ENCODE data around the gene ZNF853.
A peak's percentile ranks its signal among the peaks of the same experiment; 100 is the strongest.
"Not testable (repeated sequence)": the region's sequence is repeated elsewhere in the genome, so short reads cannot be mapped to it uniquely, and the experiment has no call there.

ZNF853 gene

DNA sequence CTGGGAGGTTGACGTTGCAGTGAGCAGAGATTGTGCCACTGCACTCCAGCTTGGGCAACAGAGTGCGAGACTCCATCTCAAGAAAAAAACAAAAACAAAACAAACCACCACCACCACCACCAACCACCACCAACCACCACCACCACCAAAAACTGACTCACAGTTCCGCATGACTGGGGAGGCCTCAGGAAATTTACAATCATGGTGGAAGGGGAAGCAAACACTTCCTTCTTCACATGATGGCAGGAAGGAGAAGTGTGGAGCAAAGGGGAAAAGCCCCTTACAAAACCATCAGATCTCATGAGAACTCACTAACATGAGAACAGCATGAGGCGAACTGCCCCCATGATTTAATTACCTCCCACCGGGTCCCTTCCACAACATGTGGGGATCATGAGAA is 19.6 kb downstream of the ZNF853 start:
- not testable (repeated sequence) for DNase-seq

DNA sequence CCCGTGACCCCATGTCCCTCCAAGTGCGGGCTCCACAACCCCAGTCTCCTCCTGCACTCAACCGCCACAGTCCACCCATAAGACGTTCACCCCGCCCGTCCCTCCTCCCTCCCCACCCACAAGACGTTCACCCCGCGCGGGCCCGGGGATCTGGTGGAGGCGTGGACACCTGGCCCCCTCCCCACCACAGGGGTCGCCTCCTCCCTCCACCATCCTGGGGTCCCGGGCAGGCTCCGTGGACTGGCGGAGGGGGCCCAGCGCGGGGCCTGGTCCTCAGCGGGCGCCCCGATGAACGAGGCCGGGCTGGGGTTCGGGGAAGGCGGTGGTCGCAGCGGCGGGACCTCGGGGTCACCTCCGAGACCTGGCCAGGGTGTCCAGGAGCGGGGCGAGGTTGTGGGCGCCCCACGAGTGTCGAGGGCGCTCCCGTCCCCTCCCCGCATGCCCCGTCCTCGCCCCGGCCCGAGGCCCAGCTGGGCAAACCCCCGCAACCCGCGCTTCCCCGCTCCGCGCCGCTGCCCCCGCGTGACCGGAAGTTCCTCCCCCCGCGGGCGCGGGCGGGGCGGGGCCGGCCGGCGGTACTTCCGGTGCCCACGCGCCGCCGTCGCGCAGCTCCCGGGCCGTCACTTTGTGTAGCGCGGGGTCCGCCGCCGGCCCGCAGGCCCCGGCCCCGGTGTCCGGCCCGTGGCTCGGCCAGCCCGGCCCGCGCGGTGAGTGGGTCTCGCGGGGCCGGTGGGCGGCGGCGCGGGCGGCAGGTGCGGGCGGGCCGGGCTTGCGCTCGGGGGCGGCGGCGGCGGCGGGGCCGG is 21.5 kb downstream of the ZNF853 start, which contains the start of gene ZNF316:
ZNF316 (plus strand) TSS at position 578 of the 803 bp plus-strand sequence. CDS start 5,092 bp downstream, outside the sequence.
- DNase-seq = peak in 41 of 56 donors; percentile 8 to 76 (median 38)

DNA sequence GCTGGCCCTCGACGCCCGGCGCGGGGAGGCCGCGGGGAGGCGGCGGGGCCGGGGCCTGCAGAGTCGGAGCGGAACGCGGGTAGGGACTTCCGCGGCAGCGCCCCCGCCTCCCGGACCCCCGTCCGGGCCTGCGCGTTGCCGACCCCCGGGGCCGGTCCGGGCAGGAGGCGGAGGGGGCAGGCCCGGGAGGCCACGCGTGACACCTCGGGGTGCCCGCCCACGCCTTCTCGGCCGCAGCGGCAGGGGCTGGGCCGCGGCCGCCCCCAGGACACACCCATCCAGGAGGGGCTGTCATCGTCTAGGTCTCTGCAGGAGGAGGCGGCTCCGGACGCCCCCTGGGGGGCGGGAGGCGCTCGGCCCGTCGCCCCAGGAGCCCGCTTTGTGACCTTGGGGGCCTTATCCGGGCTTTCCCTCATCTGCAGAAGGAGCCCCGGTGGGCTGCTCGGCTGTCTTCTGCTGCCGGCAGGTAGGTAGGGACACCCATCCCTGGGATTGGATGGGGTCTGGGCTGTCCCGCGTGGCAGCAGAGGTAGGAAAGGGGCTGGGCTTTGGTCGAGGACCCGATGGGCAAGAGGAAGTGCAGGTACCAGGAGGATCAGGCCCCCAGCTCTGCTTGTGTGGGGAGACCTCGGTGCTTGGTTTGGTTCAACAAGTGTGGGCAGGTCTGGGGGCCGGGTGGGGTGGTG is 22.3 kb downstream of the ZNF853 start:
- peak in 3 of 56 donors; percentile 3 to 63 (median 13) for DNase-seq

DNA sequence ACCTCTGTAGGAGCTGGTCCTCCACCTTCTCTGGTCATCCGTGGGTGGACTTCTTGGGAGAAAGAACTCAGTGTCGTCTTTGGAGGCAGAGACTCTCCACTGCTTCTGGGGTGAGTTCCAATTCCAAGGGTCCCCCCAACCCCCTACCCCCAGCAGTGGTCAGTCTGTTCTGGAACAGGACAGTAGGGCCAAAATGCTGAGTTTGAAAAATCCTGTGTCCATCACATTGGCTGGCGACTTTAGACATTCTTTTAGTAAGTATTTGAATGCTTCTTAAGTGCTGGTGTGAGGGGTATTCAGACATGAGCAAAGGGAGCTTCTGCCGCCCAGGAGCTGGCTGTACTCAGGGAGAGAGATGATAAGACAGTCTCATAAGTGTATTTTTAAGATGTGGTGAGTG is 23.6 kb downstream of the ZNF853 start:
- DNase-seq = no peak

DNA sequence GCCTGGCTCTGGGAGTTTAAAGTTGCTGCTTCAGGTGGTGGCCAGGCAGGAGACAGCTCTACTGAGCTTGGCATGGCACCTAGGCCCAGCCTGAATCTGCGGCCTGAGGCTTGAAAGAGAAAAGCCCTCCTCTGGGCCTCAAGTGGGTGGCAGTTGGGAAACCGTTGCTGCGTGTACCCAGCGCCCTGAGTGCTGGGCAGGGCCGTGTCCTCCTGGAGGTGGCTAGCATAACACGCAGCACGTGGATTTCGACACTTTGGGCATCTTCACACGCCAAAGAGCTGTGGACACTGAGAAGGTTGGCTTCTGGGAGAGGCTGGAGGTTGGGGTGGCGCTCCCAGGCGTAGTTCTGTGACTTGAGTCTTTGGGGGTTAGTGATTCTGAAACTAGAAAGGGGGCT is 24.2 kb downstream of the ZNF853 start:
- DNase-seq = no peak

DNA sequence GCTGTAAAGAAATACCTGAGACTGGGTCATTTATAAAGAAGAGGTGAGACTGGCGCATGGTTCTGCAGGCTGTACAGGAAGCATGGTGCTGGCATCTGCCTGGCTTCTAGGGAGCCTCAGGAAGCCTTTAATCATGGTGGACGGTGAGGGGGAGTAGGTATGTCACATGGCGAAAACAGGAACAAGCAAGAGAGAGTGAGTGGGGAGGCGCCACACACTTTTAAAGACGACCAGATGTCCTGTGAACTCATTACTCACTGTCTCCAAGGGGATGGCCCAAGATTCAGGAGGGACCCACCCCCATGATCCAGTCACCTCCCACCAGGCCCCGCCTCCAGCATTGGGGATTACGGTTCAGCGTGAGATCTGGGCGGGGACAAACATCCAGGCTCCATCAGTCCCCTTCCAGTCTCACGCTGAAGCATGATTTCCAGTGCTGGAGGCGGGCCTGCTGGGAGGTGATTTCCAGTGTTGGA is 24.9 kb downstream of the ZNF853 start:
- peak in 3 of 56 donors; percentile 10 to 28 (median 18) for DNase-seq

DNA sequence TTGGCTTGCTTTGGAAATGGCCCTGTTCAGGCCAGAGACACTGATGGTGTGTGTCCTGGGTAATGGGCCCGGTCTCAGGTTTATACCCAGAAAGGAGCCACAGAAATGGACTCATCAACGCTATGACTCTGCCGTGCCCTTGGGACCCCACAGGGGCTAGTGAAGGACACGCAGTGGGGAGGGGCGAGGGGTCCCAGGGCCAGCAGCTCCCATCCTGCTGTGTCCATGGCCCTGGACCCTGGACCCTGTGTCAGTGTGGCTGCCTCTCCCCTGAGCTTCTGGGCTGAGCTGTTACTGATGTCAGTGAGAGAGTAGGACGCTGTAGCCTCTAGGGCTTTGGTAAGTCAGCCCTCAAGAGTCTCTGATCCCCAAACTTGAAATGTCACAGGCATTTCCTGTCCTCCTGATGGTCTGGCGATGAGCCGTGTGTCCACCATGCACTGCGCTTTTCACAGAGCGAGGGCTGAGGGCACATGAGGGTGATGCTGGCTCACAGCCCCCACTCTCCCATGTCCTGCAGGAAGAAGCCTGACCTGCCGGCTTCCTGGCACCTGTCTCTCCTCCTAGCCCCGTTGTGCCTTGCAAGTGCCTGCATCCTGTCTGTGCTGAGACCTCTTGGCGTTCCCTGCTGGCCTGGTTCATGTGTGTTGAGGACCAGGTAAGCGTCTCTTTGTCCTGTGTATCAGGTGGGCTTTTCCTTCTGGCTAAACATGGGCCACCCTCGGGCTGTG is 26.1 kb downstream of the ZNF853 start:
- DNase-seq = no peak

DNA sequence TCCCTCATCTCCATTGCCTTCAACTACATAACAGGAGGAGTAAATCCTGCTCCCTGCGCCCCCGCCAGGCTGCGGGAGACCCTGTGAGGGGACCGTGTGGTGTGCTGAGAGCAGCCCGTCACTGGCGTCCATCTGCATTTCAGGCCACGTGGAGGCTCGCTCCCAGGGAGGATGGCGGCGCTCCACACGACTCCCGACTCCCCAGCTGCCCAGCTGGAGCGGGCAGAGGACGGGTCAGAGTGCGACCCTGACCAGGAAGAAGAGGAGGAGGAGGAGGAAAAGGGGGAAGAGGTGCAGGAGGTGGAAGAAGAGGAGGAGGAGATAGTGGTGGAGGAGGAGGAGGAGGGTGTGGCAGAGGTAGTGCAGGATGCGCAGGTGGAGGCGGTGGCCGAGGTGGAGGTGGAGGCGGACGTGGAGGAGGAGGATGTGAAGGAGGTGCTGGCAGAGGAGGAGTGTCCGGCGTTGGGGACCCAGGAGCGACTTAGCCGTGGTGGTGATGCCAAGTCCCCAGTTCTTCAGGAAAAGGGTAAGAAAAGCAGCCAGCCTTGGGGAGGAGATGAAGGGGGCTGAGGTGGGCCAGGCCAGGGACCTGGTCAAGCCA is 26.9 kb downstream of the ZNF853 start:
- DNase-seq = no peak

DNA sequence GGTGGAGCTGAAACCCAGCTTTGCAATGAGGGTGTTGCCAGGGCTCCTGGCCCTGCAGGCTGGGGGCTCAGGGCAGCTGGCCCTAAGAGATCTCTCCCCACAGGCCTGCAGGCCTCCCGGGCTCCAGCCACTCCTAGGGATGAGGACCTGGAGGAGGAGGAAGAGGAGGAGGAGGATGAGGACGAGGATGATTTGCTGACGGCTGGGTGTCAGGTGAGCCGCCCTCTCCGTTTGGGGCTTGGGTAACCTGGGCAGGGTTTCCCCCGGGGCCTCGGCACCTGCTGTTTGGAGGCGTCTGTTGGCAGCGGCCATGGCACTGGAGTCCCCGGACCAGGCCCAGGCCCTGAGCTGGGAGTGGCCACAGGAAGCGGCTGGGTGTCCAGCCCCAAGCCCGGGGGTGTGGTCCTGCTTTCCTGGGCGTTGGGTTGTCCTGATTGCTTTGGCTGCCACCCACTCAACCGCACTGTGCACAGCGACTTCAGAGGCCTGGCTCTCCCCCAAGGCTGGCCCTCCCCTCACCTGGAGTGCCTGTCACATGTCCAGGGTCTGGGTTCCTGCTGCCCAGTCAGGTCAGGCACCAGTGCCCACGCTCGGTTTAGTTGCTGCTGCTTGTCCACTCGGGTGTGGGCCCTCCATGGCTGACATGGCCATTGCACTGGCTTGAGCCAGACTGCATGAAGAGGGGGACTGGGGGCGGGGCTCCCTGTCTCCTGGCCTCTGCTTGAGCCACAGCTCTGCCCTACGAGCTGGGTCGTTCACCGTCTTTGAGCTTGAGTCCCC is 27.6 kb downstream of the ZNF853 start:
- DNase-seq = no peak

DNA sequence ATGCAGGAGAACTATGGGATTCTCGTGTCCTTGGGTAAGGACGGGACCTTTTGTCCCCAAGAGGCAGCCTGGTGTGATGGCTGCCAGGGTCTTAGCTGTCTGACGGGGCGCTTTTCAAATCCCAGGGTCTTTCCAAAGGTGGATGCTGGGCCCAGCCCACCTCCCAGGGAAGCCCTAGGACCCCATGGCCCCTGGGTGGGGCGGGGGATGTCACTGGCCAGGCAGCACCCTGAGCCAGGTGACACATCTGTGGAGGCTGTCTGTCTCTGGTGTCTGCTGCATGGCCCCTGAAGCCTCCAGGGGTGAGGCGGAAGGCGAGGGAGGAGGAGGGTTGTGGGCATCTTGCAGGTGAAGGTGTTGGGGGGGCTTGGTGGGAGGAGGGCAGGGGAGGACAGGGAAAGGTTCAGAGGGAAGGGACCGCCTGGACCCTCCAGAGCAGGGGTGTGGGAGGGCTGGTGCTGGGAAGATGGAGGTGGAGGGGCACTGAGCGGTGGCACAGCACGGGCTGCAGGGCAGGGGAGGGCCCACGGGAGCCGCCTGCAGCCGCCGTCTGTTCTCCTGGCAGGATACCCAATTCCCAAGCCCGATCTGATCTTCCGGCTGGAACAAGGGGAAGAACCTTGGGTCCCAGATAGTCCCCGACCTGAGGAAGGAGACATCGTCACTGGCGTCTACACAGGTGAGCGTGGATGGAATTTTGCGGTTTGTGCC is 28.7 kb downstream of the ZNF853 start:
- no peak for DNase-seq

DNA sequence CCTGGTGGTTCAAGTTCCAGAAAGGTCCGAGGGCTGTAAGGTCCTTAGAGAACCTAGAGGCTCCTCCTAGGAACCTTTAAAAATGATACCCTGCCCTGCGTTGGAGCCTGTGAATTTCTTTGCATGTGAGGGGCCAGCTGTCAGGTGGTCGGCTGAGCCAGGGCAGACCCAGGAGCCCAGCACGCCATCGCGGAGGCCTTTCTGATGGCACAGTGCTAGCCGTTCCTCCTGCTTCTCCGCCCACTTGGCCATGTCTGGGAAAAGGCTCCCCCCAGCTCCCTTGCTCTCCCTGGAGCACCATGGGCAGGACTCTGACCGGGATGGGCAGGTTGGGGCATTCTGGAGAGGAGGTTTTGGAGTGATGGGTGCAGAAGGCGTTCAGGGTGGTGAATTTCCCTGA is 29.3 kb downstream of the ZNF853 start:
- DNase-seq = no peak

DNA sequence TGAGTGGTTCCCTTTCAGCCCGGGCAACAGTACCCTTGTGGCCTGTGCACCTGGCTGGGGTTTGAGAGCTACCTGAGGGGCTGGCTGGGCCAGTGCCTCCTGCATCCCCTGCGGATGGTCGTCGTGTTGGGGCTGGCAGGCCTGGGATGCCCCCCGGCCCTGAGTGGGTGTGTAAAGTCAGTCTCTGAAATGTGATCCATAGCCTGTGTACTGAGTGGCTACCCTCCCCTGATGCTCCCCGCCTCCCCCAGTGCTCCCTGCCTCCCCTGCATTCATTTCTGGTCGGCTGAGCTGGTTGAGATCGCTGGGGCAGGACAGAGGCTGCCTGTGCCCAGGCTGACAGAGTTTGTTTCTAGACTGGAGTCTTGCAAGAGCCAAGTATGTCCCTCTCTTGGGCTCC is 31.1 kb downstream of the ZNF853 start:
- no peak for DNase-seq

DNA sequence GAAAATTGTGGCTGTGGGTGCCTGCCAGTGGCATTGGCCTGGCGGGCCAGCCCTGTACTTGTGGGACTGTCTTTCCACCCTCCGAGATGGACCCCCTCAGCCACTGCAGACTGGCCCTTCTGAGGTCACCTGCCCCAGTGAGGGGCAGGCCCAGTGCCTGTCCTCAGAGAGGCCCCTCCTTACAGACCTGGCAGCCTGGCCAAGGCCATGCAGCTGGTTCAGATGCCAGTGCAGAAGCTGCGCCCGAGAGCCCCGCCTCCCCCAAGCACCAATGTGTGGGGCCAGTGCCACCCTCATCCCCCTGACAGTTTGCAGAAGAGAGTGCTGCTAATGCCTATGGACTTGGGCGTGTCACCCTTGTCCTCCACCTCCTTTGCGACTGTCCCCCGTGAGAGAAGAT is 31.7 kb downstream of the ZNF853 start:
- DNase-seq = no peak

DNA sequence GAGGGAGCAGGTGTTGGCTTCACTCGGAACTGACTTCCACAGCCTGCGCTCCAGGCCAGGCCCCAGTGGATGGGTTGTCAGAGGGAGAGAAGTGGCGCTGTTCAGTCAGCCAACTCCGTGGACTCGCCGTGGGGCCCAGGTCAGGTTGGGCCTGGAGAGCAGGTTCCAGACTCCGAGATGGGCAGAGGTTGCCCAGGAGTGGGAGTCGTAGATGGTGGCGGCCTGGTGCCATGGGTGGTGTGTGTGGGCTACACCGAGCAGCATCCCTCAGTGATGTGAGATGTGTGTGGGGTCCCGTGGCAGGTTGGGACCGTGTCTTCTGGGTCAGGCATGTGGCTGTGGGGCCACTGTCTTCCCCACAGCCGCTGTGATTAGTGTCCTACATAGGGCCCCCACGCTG is 32.1 kb downstream of the ZNF853 start:
- DNase-seq = no peak

DNA sequence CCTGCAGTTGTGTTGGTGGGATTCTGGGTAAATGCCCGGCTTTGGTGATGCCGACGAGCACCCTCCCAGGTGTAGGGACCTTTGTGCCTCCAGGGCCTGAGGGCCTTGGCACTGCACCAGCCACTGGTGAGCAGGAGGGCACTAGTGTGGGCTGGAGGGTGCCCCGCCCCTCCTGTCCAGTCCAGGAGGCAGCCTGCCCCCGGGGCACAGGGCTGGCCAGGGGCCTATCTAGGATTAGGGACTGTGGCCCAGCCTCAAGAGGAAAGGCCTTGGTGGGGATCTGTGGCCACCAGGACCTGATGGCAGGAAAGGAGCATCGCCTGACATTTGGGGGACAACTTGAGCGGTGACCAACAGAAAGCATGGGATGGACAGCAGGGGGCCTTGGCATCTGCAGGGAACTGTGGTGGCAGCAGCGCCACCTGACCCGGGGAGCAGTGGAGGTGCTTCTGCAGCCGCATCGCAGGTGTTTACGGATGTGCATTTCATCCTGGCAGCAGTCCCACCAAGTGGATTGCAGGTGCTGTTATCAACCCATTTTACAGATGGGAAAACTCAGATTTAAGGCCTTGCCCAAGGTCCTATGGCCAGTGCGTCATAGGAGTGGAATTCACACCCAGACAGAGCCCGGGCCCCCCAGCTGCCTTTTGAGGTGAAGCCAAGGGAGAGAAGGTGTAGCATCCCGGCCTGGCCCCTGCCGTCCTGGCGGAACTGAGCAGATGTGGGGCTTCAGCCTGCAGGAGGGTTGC is 32.8 kb downstream of the ZNF853 start:
- no peak for DNase-seq

DNA sequence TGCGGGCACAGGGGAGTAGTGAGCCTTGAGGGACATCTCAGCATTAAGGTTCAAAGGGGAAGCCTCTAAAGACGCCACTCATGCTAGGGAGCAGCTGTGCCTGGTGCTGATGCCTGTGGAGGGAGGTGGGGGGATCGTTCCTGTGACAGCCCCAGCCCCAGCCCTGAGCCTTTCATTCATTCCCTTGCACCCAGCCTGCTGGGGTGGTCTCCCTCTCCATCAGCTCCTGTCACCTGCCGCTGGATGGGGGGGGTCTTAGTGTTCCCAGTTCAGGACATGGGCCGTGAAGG is 33.4 kb downstream of the ZNF853 start:
- DNase-seq = no peak

DNA sequence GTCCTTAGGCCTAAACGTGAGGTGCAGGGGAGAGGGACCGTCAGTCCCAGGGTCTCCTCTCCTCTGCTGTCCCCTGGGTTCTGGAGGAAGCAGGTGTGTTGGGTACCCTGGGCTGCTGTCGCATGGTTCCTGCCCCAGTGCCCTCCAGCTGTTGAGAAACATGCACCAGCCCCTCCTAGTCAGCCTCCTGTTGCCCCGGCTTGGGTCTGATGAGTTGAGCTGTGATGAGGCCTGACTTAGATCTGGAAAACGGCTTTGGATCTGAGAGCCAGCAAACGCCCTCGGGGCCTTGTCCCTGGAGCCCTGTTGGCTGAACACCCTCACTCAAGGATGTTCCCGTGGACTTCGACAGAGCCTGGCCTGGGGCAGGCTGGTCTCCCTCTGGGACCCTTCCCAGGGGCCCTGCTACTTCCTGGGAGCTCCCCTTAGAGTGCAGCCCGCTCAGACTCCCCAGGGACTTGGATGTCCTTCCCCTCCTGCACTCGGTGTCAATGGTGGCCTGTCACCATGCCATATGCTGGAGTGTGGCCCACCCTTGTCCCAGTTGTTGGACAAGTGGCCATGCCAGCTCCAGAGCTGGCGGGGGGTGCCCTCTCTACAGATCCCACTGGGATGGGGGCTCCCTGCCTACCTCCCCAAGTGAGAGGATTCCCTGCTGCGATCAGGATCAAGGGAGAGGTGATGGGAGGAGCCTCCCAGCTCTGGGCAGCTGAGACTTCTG is 34.0 kb downstream of the ZNF853 start:
- DNase-seq = no peak

DNA sequence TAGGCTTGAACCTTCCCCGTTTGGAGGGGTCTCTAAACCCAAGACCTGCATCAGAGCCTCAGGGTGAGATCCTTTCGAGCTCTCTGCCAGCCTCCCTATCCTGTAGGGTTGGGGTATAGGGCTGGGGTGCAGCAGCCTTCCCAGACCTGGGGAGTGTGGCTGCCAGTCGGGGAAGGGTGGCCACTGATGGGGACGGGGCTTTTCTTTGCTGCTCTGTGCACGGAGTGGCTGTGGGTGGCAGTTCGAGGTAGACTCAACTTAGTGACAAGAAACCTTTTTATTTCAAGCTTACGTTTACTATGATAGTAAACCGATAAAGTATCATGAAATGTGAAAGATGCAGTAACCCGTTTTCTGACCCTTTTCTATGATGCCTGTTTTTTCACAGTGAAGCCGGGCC is 34.7 kb downstream of the ZNF853 start:
- no peak for DNase-seq

DNA sequence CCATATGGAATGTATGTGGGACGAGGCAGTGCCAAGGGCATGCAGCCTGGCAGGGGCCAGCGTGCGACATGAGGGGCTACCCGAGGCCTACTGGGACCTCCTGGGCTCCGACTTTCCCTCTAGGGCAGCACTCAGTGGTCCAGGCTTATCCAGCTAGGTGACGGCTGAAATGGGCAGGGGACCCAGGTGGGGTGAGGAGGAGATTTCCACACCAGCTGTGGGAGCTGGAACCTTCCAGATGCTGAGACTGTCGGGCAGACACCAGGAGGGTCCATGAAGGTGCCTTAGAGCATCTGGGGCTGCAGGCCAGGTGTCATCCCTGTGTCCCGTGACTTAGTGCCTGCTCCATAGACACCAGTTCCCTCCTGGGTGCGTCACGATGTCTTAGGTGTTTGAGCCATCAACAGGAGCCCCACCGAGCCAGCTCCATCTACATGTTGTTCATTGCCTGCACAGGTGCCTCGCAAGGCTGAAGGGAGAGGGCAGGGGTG is 35.2 kb downstream of the ZNF853 start:
- DNase-seq = no peak

All from amygdala (tissue), 56 donors.